ENCODE data around the gene PLPP7.
A peak's percentile ranks its signal among the peaks of the same experiment; 100 is the strongest.
"Not testable (repeated sequence)": the region's sequence is repeated elsewhere in the genome, so short reads cannot be mapped to it uniquely, and the experiment has no call there.

PLPP7 gene

GRCh38 chr9:131331996-131332395, 42.5 kb downstream of the PLPP7 start:
- DNase-seq (ENCODE audit: low read depth): not testable (repeated sequence)

GRCh38 chr9:131333771-131334628, 44.5 kb downstream of the PLPP7 start:
- DNase-seq (ENCODE audit: low read depth): no peak

- DNase-seq (ENCODE audit: low read depth): no peak
These were observed 45.3 kb downstream of the PLPP7 start for GRCh38 chr9:131334629-131335367.

GRCh38 chr9:131335368-131335755, 45.8 kb downstream of the PLPP7 start:
- no peak for DNase-seq (ENCODE audit: low read depth)

GRCh38 chr9:131337131-131337848, 47.8 kb downstream of the PLPP7 start:
- no peak for DNase-seq (ENCODE audit: low read depth)

GRCh38 chr9:131339212-131339611, 49.7 kb downstream of the PLPP7 start:
- not testable (repeated sequence) for DNase-seq (ENCODE audit: low read depth)

- DNase-seq (ENCODE audit: low read depth): not testable (repeated sequence)
These were observed 55.5 kb downstream of the PLPP7 start for GRCh38 chr9:131344931-131345535.

- no peak for DNase-seq (ENCODE audit: low read depth)
These were observed 57.0 kb downstream of the PLPP7 start for GRCh38 chr9:131346559-131346958.

GRCh38 chr9:131347376-131348020, 58.0 kb downstream of the PLPP7 start:
- no peak for DNase-seq (ENCODE audit: low read depth)

GRCh38 chr9:131348631-131349521, 59.4 kb downstream of the PLPP7 start:
- DNase-seq (ENCODE audit: low read depth): no peak

- no peak for DNase-seq (ENCODE audit: low read depth)
These were observed 60.0 kb downstream of the PLPP7 start for GRCh38 chr9:131349522-131349880.

GRCh38 chr9:131349881-131350563, 60.5 kb downstream of the PLPP7 start:
- peak; percentile 77 for DNase-seq (ENCODE audit: low read depth)

GRCh38 chr9:131356479-131356878, 67.0 kb downstream of the PLPP7 start:
- DNase-seq (ENCODE audit: low read depth): not testable (repeated sequence)

- DNase-seq (ENCODE audit: low read depth): no peak
These were observed 69.0 kb downstream of the PLPP7 start for GRCh38 chr9:131358556-131358955.
